NCI-H146 (cell line): ENCODE data around the gene OGFOD3.
A peak's percentile ranks its signal among the peaks of the same experiment; 100 is the strongest.
"Not testable (repeated sequence)": the region's sequence is repeated elsewhere in the genome, so short reads cannot be mapped to it uniquely, and the experiment has no call there.

ENCODE experiments used
- DNase-seq: peaks from one replicate; lab custom pipeline; 2025; lab: John Stamatoyannopoulos, UW

Gene OGFOD3, protein sequence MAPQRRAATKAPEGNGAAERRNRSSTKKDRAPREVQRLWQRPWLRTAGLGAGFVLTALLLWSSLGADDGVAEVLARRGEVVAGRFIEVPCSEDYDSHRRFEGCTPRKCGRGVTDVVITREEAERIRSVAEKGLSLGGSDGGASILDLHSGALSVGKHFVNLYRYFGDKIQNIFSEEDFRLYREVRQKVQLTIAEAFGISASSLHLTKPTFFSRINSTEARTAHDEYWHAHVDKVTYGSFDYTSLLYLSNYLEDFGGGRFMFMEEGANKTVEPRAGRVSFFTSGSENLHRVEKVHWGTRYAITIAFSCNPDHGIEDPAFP

DNA sequence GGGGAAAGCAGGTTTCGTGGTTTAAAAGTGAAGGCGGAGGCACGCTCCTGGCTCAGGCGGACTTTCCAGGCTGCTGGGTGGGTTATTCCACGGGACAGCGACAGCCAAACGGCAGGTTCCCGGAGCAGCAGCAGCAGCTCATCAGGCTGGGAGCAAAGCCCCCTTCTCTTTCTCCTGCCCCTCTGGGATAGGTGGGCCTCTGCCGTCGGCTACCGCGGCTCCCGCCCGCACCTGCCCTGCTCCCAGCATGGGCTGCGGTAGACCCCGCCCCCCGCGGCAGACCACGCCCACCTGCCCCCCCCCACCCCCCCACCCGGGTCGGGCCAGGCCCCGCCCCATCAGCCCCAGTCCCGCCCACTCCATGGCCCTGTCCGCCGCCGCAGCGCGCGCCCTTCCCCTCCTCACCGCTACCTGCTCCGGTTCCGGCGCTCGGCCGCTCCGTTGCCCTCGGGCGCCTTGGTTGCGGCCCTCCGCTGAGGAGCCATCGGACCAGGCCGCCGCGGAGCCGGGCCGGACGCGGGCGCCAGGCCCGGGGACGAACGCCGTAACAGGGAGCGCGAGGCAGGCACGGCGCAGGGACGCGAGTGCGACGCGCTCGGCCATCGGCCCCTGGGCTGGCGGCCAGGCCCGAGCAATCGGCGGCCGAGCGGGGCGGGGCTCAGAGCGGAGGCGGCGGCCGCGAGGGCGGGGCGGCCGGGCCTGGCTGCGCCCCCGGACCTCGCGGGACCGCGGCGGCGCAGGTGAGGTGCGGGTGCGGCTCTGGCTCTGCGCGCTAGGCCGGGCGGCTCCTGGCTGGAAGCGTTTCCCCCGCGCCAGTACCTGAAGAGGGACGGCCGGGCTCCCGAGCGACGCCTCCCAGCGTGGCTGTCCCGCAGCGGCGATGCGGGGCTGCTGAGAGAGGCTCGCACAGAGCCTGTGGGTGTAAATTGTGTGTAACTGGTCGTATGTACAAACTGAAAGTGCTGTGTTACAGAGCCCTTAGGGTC, at the start of gene OGFOD3, which contains the start of gene HEXD:
Gene OGFOD3 (minus strand): TSS at position 586 of the 986 bp plus-strand sequence. CDS start 101 bp downstream, at position 485.
Gene HEXD (plus strand): TSS at position 347 of the 986 bp plus-strand sequence. CDS start 1,453 bp downstream, outside the sequence.
- DNase-seq: peak; percentile 87

DNA sequence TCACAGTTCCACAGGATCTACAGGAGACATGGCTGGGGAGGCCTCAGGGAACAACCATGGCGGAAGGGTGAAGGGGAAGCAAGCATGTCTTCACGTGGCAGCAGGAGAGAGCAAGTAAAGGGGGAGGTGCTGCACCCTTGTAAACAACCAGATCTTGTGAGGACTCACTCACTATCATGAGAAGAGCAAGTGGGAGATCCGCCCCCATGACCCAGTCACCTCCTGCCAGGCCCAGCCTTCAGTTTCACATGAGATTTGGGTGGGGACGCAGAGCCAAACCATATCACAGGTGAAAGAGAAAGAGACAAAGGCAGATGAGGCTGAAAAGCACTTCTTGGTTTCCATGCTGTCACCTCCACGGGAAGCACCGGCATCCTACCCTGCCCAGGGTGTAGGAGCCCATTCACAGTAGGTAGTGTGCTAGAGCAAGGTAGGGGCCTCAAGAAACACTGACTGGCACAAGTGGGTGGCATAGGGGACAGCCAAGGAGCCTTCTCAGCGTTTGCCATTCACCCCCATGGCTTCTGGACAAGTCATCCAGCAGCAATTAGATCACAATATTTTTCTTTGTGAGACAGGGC, 46.7 kb upstream of the OGFOD3 start:
- DNase-seq: no peak

DNA sequence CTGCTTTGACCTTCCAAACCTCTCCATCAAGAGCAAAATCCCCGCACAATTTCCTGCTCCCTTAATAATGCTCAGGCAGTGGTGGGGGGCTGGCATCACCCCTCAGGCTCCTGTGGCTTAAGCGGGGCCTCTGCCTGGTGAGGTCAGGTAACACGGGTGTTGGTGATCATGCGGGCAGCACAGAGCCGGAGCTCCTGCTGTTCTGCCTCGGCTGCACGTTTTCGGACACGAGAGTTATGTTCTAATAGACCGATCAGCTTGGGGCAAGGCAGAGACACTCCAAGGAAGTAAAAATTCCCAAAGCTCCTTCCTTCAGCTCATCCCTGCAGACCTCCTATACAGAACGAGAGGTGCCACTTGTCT, 46.2 kb upstream of the OGFOD3 start:
- no peak for DNase-seq

DNA sequence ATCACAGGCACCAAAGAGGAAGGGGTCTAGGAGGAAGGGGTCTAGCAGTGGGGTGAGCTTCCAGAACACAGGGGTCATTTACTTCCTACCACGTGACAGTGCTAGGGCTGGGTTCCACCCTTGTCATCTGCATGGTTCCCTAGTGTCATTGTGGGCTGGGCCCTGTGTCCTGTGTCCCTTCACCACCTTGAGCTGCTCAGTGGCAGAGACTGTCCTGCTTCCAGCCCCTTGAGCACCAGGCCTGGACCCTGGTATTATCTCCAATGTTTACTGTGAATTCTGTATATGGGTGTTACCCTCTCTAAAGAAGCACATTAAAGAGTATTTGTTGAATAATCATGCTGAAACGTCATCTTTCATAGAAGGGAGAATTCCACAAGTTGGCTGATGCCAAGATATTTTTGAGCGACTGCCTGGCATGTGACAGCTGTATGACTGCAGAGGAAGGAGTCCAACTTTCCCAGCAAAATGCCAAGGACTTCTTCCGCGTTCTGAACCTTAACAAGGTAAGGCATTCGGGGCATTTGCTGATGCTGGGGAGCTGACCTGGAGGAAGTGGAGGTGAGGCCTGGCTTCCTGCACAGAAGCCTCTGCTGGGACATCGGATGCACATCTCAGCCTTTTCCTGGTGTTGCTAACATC, 45.7 kb upstream of the OGFOD3 start:
- no peak for DNase-seq

DNA sequence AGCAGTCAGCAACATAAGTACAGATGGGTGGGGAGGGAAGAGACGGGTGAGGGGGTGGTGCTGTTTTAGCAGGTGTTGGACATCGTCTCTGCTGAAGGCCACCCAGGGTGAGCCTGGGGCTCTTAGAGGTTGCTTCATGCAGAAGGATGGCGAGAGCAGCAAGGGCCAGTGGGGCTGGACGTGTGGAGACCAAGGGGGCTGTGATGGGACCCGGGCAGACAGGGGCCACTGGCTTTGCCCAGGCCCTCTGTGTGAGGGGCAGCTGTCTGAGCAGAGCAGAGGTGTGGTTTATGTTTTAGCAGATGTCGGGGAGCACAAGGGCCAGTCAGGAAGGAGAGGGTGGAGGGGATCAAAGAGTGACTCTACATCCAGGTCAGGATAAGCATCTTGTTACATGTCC, 45.0 kb upstream of the OGFOD3 start:
- peak; percentile 54 for DNase-seq

DNA sequence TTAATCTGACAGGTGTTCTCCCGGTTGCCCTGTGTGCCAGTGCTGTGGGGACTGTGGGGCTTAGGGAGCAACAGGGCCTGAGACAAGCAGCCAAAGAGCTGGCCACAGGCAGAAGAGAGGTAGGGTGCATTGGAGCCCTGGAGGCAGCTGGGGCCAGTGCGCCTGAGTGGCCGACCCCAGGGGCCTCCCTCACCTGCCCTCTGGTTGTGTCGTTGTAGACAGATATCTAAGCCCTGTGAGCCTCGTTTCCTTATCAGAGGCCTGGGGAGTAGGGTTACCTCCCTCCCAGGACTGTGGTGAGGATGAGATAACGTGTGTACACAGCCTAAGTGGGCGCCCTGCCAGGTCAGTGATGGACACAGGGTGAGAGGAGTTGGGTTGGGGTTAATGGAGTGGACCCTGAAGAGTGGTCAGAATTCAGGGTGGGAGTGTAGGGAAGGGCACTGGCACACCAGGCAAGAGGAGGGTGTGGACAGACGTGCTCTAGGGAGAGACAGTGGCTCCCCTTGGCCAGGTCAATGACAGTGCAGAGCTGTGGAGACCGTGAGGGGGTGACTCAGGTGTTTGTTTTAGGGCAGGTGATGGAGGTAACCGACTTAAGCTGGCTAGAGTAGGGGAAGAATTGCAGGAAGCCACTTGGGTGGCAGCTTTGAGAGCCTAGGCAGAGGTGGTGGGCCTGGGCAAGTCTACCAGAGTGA, 43.6 kb upstream of the OGFOD3 start:
- DNase-seq: peak; percentile 98

DNA sequence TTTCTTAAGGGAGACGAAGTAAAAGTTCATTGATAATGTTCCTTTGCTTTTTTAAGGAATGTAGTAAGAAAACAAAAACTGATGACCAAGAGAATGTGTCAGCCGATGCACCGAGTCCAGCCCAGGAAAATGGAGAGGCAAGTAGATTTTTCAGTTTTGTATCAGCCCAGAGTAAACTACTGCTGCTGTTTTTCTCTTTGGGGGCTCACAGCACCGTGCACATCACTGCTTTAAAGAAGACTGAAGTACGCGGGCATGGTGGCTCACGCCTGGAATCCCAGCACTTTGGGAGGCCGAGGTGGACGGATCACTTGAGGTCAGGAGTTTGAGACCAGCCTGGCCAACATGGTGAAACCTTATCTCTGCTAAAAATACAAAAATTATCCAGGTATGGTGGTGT, 41.5 kb upstream of the OGFOD3 start:
- not testable (repeated sequence) for DNase-seq

DNA sequence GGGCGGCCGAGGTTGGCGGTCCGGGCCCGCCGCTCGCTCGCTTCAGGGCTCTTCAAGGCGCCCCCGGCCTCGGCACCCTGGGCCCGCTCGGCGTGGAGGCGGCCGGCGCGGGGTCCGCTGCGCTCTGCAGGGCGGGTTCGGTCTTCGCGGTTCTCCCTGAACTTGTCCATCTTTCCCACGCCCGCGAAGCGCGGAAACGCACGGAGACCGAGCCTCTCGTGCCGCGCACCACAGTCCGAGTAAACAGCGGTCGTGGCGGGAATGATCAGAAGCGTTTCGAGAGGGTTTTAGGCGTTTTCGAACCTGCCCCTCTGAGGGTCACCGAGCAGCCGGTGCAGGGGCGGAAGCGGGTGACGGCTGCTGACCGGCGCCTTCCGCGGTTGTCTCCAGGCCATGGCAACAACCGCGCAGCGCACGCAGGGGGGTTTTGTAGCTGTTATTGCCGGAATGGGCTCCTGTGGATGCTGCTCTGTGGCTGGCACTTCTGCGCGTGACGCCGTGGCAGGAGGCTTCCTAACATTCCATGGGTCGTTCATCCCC, 40.6 kb upstream of the OGFOD3 start:
- peak; percentile 55 for DNase-seq

DNA sequence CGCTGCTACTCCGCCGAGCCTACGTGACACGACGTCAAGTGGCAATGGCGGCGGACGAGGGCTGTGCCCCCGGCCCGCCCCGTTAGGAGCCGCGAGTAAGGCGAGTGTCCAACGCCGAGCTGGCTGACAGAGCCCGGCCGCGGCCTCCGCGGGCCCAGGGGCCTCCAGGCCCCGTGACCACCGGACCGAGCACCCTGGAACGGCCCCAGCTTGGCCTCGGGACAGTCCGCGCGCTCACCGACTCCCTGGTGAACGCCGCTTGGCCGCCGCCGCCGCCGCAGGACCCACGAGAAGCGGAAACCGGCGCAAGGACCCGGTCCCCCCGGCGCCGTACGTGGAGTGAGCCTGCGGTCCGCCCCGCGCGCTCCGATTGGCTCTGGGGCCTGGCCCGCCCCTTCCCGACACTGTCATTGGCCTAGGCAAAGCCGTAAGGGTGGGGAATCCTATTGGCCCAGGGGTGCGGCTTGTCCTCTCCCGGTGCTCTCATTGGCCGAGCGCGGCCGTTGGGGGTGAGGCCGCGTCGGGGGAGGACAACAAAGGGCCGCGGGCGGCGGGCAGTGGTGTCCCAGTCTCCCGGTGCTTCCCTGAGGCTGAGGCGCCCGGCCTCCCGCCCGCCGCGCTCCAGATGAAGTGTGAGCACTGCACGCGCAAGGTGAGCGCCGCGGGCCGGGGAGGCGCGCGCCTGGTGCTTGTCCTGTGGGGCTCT, 39.9 kb upstream of the OGFOD3 start, which contains the start of gene NARF:
Gene NARF (plus strand): TSS at position 563 of the 706 bp plus-strand sequence. CDS start 63 bp downstream, at position 626.
- peak; percentile 99 for DNase-seq

DNA sequence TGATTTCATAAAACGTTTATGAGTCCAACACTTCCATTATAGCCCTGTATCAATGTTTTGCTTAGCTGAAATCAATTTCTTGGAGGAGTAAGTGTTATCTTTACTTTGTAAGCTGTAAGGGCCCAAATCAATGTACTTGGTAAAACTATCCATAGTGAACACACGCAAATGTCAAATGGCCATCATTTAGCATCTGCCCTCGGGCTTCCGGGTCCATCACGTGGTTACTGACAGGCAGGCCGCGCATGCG, 39.5 kb upstream of the OGFOD3 start:
- no peak for DNase-seq

DNA sequence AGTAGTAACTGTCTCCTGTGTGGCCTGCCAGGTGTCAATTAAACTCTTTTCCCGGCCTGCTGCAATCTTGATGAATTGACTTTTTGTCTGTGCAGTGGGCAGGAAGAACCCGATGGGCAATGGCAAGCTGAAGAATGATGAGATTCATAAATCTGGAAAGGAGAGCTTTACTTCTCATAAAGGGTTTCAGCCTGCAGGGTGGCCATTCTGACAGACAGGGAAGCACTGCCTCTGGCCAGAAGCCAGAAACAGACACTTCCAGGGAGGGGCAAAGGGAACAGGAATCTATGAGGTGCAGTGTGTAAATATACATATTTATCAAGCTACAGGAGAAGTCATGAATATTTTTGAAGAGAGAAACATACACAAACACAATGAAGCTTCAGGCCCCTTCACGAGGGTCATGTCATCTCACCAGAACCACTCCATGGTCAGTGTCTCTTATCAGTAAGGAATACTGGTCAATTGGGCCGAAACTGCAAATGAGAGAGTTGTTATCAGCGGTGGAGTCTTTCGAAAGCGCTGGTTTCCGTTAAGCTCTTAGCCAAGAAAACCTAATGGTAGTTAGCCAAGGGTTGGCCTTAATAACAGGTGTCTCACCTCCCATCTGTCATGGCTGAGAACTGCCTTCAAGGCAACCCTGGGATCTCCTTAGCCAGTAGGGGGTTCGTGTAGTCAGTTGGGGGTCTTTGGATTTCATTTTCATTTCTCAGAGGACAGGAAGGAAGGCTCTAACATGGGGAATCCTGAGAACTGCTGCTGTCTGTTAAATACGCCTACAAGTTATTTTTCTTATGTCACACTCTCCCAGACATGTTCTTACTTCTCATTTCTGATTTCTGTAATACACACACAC, 38.9 kb upstream of the OGFOD3 start:
- DNase-seq: no peak

DNA sequence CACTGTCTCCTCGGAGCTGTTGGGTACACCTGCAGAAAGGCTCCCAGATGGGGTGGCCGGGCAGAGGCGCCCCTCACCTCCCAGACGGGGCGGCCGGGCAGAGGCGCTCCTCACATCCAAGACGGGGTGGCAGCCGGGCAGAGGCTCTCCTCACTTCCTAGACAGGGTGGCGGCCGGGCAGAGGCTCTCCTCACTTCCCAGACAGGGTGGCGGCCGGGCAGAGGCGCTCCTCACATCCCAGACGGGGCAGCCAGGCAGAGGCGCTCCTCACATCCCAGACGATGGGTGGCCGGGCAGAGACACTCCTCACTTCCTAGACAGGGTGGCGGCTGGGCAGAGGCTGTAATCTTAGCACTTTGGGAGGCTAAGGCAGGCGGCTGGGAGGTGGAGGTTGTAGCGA, 35.3 kb upstream of the OGFOD3 start:
- not testable (repeated sequence) for DNase-seq

DNA sequence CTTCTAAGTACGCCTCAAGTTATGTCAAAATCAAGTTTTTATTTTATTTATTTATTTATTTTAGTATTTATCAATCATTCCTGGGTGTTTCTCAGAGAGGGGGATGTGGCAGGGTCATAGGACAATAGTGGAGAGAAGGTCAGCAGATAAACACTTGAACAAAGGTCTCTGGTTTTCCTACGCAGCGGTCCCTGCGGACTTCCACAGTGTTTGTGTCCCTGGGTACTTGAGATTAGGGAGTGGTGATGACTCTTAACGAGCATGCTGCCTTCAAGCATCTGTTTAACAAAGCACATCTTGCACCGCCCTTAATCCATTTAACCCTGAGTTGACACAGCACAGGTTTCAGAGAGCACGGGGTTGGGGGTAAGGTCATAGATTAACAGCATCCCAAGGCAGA, 34.8 kb upstream of the OGFOD3 start:
- DNase-seq: not testable (repeated sequence)

DNA sequence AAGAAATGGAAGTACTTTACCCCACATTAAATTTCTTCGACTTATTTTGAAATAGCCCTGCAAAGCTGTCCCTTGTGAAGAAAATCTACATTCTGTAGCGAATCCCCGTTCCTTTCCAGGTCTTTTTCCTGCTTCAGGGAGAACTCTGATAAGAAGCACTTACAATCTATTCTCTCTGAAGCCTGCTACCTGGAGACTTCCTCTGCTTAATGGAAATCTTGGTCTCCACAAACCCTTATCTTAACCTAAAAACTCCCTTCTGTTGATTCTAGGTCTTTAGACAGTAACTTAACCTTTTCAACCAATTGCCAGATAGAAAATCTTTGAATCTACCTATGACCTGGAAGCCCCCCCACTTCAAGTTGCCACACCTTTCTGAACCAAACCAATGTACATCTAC, 33.8 kb upstream of the OGFOD3 start:
- DNase-seq: no peak

DNA sequence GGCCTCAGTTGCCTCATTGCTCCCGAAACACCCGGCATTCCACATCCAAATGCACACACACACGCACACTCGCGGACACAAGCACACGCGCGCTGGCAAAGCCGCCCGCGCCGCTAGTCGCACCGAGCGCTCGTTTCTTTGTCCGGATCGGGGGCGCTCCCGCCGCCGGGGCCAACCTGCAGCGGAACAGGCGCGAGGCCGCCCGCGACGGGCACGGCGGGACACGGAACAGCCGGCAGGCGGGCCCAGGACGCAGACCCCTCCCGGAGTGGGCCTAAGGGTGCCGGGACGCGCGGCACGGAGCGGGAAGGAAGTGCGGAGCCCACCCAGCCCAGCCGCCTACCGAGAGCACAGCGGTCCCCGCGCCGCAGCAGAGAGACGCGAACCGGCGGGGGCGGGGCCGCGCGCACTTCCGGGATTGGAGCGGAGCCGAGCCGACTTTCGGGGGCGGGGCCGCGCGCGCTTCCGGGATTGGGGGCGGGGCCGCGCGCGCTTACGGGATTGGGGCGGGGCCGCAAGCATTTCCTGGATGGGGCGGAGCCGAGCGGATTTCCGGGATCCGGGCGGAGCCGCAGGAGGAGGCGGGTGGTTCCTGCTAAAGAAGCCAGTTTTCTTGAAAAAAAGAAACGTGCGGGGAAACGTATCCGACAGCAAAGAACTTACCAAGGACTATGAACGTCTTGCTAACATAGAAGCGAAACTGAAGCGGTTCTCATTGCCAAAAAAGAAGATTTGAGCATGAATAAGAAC, 32.1 kb upstream of the OGFOD3 start, which contains the start of gene CYBC1:
Gene CYBC1 (minus strand): TSS at position 396 of the 750 bp plus-strand sequence. CDS start 1,498 bp downstream, outside the sequence.
- DNase-seq: peak; percentile 92

DNA sequence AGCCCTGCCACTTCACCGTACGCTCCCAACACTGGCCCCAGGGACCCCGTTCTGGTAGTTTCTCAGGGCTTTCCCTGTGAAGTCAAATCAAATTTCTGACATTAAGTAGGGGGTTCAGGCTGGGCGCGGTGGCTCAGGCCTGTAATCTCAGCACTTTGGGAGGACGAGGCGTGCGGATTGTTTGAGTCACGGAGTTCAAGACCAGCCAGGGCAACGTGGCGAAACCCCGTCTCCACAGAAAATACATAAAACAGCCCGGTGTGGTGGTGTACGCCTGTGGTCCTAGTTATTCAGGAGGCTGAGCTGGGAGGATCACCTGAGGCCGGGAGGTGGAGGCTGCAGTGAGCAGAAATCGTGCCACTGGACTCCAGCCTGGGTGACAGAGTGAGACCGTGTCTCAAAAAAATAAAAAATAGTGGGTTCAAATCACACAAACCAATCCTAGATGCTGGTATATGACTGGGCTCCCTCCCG, 31.5 kb upstream of the OGFOD3 start:
- DNase-seq: no peak

DNA sequence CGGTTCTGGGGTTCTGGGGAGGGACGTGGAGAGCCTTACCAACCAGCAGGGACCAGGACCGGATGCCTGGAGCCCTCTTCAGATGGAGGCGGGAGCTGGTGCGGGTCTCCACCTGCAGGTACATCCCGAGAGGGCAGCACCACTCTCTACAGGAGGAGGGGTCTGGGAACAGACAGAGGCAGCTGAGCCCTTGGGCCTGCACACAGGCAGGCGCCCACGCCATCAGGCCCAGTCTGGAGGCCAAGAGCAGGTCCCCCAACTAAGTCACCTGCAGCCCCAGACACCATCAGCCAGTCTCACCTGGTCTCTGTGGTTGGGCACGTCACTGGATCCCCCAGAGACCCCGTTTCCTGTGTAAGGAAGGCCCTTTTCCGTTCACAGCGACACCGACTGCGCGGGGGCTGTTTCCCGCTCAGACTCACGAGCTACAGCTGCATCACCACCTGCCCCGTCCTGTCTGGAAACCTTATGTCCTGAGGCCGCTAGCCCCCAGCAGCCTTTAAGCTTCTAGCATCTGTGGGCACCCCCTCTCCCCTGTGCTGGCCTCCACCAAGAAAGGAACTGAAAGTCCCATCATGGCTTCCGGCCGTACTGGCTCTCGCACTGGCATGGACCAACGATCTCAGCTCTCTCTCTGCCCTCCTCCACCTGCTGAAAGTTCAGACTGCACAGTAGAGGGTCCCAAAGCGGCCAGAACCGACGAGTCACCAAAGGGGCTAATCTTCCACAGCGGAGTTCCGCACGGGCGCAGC, 30.9 kb upstream of the OGFOD3 start:
- DNase-seq: peak; percentile 7

DNA sequence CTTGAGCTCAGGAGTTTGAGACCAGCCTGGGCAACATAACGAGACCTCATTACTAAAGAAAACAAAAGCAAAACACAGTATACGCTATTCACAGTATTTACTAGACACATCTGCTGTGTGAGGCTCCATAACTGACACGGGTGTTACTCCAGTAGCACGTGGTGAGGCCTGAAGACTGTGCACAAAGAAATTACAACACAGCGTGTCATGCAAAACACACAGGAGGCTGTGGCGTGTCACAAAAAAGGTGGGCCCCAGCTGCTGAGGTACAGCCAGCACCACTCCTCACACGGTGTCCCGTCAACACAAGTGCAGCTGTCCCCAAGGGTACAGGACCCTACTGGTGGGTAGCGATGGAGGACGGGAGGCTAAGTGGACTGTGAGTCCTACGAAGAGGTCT, 29.5 kb upstream of the OGFOD3 start:
- DNase-seq: no peak
